ENCODE measurements around the gene PLLP.
A peak's percentile ranks its signal among the peaks of the same experiment; 100 is the strongest.

PLLP gene

GRCh38 chr16:57240851-57241250 lies 43.6 kb downstream of the PLLP start:
- DNase-seq (ENCODE audit: low spot score), result no peak
- Histone ChIP-seq H3K27me3 (ENCODE audit: insufficient read depth, poor library complexity, severe bottlenecking) (no peaks in the 10 kb centered on the region), H3K27ac (ENCODE audit: poor library complexity, severe bottlenecking) (no peak overlapping the region), H3K36me3 (ENCODE audit: low read depth) (peaks cover 40% of the 10 kb centered on the region), H3K9me3 (ENCODE audit: severe bottlenecking) (no peaks in the 10 kb centered on the region), H3K4me3 (ENCODE audit: severe bottlenecking) (no peak overlapping the region), H3K4me1 (ENCODE audit: insufficient read depth, poor library complexity, severe bottlenecking) (peaks cover 4% of the 10 kb centered on the region)
- TF ChIP-seq CTCF (IDR thresholded peaks at IDR 0.05; ENCODE audit: poor library complexity, severe bottlenecking), result no peak
- no peak for ATAC-seq (ENCODE audit: low read depth)

DNA sequence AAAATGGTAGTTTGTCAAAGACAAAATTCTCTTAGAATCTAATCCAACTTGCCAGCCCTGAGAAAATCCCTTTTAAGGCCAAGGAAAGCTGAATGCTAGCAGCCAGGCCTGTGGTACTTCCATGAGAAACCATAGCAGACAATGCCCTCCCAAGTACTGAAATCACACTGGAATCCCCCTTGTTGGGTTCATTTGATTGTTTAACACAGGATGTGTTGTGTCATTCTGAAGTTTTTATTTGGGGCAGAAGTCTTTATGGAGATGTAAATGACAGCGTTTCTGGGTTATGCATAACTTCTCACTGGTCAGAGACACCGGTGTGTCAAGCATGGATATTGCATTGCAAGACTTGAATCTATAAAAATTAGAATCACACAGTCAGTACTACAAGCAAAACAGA lies 45.4 kb downstream of the PLLP start:
- no peak for ATAC-seq (ENCODE audit: low read depth)
- H3K27ac ChIP-seq (ENCODE audit: poor library complexity, severe bottlenecking), result no peak overlapping the region
- TF ChIP-seq CTCF (IDR thresholded peaks at IDR 0.05; ENCODE audit: poor library complexity, severe bottlenecking), result no peak
- H3K27me3 ChIP-seq (ENCODE audit: insufficient read depth, poor library complexity, severe bottlenecking), result no peaks in the 10 kb centered on the region
- peaks cover under 1% of the 10 kb centered on the region for H3K4me1 ChIP-seq (ENCODE audit: insufficient read depth, poor library complexity, severe bottlenecking)
- H3K4me3 ChIP-seq (ENCODE audit: severe bottlenecking), result no peak overlapping the region
- H3K9me3 ChIP-seq (ENCODE audit: severe bottlenecking), result no peaks in the 10 kb centered on the region
- peaks cover 58% of the 10 kb centered on the region for H3K36me3 ChIP-seq (ENCODE audit: low read depth)
- DNase-seq (ENCODE audit: low spot score), result no peak

- peaks cover 62% of the 10 kb centered on the region for H3K36me3 ChIP-seq (ENCODE audit: low read depth)
- no peaks in the 10 kb centered on the region for H3K27me3 ChIP-seq (ENCODE audit: insufficient read depth, poor library complexity, severe bottlenecking)
- H3K4me1 ChIP-seq (ENCODE audit: insufficient read depth, poor library complexity, severe bottlenecking), result no peaks in the 10 kb centered on the region
- no peak for ATAC-seq (ENCODE audit: low read depth)
- no peak overlapping the region for H3K4me3 ChIP-seq (ENCODE audit: severe bottlenecking)
- no peak overlapping the region for H3K27ac ChIP-seq (ENCODE audit: poor library complexity, severe bottlenecking)
- no peak for DNase-seq (ENCODE audit: low spot score)
- no peak for TF ChIP-seq CTCF (IDR thresholded peaks at IDR 0.05; ENCODE audit: poor library complexity, severe bottlenecking)
- no peaks in the 10 kb centered on the region for H3K9me3 ChIP-seq (ENCODE audit: severe bottlenecking)
These were observed 45.8 kb downstream of the PLLP start for GRCh38 chr16:57238682-57239081.

GRCh38 chr16:57236022-57236350 lies 48.5 kb downstream of the PLLP start:
- Histone ChIP-seq H3K36me3 (ENCODE audit: low read depth) (peaks cover 87% of the 10 kb centered on the region), H3K4me1 (ENCODE audit: insufficient read depth, poor library complexity, severe bottlenecking) (no peaks in the 10 kb centered on the region), H3K27me3 (ENCODE audit: insufficient read depth, poor library complexity, severe bottlenecking) (no peaks in the 10 kb centered on the region), H3K4me3 (ENCODE audit: severe bottlenecking) (no peak overlapping the region), H3K27ac (ENCODE audit: poor library complexity, severe bottlenecking) (no peak overlapping the region), H3K9me3 (ENCODE audit: severe bottlenecking) (no peaks in the 10 kb centered on the region)
- ATAC-seq (ENCODE audit: low read depth) (no peak), DNase-seq (ENCODE audit: low spot score) (no peak)
- TF ChIP-seq CTCF (IDR thresholded peaks at IDR 0.05; ENCODE audit: poor library complexity, severe bottlenecking), result no peak

DNA sequence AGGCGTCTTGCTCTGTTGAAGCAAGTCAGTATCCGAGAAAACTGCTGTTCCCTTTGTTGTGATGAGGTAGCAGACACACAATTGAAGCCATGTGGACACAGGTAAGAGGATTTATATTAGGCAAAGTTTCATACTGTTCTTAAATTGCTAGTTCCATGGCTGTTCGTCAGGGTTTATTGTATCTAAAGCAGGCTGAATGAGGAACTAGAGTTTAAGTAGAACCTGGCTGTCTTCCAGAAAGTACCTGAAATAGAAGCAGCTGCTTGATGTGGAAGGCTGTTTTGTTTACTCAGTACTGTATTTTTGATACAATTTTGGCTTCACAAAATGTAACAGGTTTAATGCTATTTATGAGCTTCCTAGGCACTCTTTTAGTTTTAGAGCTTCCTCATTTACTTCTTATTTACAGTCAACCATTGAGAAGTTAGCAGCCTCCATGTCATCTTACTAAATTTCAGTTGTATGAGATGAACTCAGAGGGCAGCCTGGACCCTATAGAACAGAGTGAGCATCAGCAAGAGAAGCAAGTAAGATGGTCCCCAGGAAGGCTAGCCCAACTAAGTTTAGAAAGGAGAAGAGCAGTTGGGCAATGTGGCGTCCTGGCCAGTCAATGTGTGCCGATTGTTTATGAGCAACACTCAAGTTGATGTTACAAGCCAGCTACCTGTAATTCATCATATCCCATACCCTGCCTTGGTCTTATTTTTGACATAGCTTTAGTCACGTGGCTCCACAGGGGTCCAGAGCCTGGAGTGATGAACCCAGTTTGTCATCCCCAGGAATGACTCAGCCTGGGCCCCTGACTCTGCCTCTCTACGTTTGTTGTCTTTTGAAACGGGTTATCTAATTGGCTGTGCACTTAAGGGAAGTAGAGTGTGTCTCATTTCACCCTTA lies 49.1 kb downstream of the PLLP start:
- Histone ChIP-seq H3K36me3 (ENCODE audit: low read depth) (peaks cover 93% of the 10 kb centered on the region), H3K4me3 (ENCODE audit: severe bottlenecking) (no peak overlapping the region), H3K9me3 (ENCODE audit: severe bottlenecking) (no peaks in the 10 kb centered on the region), H3K27me3 (ENCODE audit: insufficient read depth, poor library complexity, severe bottlenecking) (no peaks in the 10 kb centered on the region), H3K4me1 (ENCODE audit: insufficient read depth, poor library complexity, severe bottlenecking) (no peaks in the 10 kb centered on the region), H3K27ac (ENCODE audit: poor library complexity, severe bottlenecking) (no peak overlapping the region)
- DNase-seq (ENCODE audit: low spot score) (no peak), ATAC-seq (ENCODE audit: low read depth) (peak; percentile 19; the same call in 1 of the 3 replicates)
- no peak for TF ChIP-seq CTCF (IDR thresholded peaks at IDR 0.05; ENCODE audit: poor library complexity, severe bottlenecking)

Measured in RWPE2 (cell line).